Stimulated activated naive CD8-positive, alpha-beta T cell treated with anti-CD3 and anti-CD28 coated beads, Interleukin-15, Interleukin-2, amounts not matched to agents 100 U/mL and 50 U/mL, for 24 hours (primary cell): ENCODE data around the gene POM121L12.

Source experiments
- ATAC-seq: fragments of 150-1000 bp; cut with Tn5 transposase; one replicate; pipeline ENCODE4 v1.10.0; 2021
- DNase-seq: peaks from one replicate; pipeline ENCODE4 v3.0.0; 2021

POM121L12 gene

DNA sequence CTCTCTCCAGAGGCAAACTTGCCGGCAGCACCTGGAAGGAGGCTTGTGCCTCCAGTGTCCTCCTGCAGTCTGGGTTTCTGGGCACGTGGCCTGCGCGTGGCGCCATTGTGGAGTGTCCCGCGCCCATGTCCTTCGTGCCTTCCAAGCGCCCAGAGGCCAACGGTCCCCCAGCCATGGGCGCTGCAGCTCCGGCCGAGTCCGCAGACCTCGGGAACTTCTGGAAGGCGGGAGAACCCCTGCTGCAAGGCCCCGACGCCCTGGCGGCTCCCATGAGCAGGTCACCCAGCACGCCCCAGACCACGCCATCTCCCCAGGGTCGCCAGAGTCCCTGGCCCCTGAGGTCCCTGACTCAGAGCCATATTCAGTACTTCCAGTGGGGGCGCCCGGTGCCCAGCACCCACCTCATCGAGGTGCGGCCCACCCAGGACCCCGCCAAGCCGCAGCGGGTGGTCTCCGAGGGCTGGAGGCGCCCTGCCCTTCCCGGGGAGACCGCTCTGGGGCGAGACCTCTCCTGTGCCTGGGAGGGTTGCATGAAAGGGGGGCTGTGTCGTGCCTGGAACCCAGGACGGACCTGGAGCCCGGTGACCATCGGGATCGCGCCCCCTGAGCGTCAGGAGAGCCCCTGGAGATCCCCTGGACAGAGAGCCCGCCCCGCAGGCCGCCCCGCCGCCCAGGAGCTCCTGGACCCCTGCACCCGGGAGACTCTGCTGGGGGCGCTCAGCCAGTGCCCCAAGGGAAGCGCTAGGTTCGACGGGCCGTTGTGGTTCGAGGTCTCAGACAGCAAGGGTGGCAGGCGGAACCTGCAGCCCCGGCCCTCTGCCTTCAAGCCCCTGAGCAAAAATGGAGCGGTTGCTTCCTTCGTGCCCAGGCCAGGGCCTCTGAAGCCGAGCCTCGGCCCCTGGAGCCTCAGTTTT, at the start of gene POM121L12:
Gene POM121L12 (plus strand): TSS at position 135 of the 914 bp plus-strand sequence. CDS start 39 bp downstream, at position 174.
- DNase-seq (no peak), ATAC-seq (peak; percentile 9)

DNA sequence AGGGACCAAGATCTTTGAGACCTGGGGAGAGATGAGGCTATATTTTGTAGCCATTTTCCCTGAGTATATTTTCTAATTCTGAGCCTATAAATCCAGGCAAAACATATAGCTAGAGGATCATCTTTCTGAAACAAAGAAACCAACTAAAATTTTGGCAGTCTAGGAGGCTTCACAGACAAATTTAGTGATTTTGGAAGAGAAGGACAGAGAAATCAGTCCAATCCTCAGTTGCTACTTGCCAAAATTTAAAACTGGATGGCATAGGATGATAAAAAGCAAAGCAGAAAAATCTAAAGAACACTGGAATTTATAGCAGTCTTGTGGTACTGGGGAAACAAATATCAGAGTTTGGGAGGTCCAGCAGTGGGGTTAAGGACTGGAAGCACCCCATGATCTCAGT, 43.4 kb upstream of the POM121L12 start:
- no peak for ATAC-seq
- DNase-seq: no peak

GRCh38 chr7:52992479-52993162, 42.8 kb upstream of the POM121L12 start:
- DNase-seq: no peak
- ATAC-seq: no peak

GRCh38 chr7:52995676-52996075, 39.8 kb upstream of the POM121L12 start:
- DNase-seq (no peak), ATAC-seq (no peak)

DNA sequence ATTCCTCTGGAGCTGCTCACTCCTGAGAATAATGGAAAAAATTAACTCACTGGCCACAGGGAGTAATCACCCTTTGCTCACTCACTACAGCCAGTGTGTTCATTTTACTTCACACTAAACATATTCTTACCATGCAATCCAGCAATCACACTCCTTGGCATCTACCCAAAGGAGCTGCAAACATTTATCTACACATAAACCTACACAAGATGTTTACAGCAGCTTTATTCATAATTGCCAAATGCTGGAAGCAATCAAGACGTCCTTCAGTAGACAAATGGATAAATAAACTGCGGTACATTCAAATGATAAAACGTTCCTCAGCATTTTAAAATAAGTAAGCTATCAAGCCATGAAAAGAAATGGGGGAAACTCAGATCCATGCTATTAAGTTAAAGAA, 34.2 kb upstream of the POM121L12 start:
- DNase-seq: no peak
- no peak for ATAC-seq

GRCh38 chr7:53002389-53002788, 33.0 kb upstream of the POM121L12 start:
- no peak for ATAC-seq

GRCh38 chr7:53003653-53004445, 31.6 kb upstream of the POM121L12 start:
- no peak for ATAC-seq
- no peak for DNase-seq

More at GRCh38 chr7:53002389-53002788, 33.0 kb upstream of the POM121L12 start:
- DNase-seq: no peak

GRCh38 chr7:53013925-53014324, 21.5 kb upstream of the POM121L12 start:
- ATAC-seq: no peak

GRCh38 chr7:53015463-53015862, 20.0 kb upstream of the POM121L12 start:
- DNase-seq (no peak), ATAC-seq (no peak)

More at GRCh38 chr7:53013925-53014324, 21.5 kb upstream of the POM121L12 start:
- DNase-seq: no peak

DNA sequence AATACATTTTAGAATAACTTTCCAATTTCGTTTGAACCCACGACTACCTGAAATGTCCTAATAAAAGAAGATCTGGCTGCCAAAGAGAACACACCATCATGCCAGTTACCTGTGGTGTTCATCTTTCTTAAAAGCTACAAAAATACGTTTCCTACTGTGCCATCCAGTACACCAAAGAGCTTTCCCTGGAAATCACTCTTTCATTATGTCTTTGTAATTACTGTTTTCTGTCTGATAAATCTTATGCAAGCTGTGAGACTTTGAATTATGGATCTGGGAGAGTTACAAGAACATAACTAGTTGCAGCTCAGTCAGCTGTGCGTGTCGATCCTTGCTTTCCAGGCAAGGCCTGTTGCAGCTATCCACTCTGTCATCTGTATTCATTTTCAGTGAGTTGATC, 12.5 kb upstream of the POM121L12 start:
- no peak for ATAC-seq

GRCh38 chr7:53048638-53049037, 13.2 kb downstream of the POM121L12 start:
- DNase-seq (no peak), ATAC-seq (no peak)

More for the DNA sequence above, 12.5 kb upstream of the POM121L12 start:
- no peak for DNase-seq

GRCh38 chr7:53050433-53050832, 15.0 kb downstream of the POM121L12 start:
- ATAC-seq (no peak), DNase-seq (no peak)

DNA sequence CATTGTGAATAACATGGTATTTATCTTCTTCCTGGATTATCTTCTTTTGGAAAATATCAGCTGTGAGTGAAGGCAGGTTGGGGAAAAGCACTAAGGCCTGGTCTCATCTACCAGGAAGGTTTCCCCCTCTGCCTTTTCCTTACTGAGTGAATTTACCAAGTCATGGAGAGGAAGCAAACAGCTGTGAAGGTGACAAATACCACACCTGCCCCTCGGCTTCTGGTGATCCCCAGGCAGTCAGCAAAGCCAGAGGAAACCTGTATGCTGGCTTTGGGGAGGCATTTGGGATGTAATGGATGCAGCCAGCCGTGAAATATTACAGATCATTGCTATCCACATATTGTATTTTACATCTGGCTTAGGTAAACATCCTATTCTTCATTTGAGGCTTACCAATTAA, 24.2 kb downstream of the POM121L12 start:
- ATAC-seq (no peak), DNase-seq (no peak)

DNA sequence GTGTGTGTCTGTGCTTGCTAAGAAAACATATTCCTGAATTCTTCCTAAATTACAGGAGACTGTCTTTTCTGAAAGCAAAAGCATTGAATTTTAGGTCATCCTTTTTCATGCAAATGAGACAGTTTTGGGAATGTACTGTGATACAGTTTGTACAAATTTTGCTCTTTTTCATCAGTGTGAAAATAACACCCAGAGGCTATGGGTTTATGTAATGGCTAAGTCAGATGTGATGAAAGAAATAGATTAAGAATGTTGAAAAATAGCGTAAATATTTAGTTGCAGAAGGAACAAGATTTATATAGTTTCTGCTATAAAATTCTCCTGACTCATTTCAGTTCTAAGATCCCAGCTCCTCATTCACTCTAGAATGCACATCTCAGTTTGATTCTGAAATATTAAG, 24.6 kb downstream of the POM121L12 start:
- no peak for DNase-seq
- no peak for ATAC-seq

- DNase-seq (no peak), ATAC-seq (no peak)
These were observed 27.4 kb downstream of the POM121L12 start for GRCh38 chr7:53062796-53063195.

- ATAC-seq (no peak), DNase-seq (no peak)
These were observed 33.2 kb downstream of the POM121L12 start for GRCh38 chr7:53068673-53069072.

- ATAC-seq (no peak), DNase-seq (no peak)
These were observed 35.5 kb downstream of the POM121L12 start for GRCh38 chr7:53070883-53071282.
